ENCODE measurements around the gene AP2S1. TPM values are rescaled to one million over a fixed set of nuclear protein-coding genes. Genes with fewer than 3 reads are reported as not detected.

The AP2S1 gene
- total and polyA plus RNA-seq, 4 donors, result 73.0 to 191 (median 156) TPM

- Histone ChIP-seq H3K4me1 (ENCODE audit: control insufficient read depth in 5 of 5, insufficient read depth in 5 of 5, low read length in 5 of 5) (peaks cover 4 to 27% (median 7%) of the 10 kb centered on the region in 5 donors), H3K9me3 (ENCODE audit: control insufficient read depth in 4 of 4, insufficient read depth in 3 of 4, low read length in 3 of 4) (no peaks in the 10 kb centered on the region), H3K4me3 (no peak overlapping the region), H3K27me3 (ENCODE audit: control insufficient read depth in 3 of 3, insufficient read depth in 3 of 3, low read length in 2 of 3) (no peaks in the 10 kb centered on the region), H3K36me3 (ENCODE audit: control insufficient read depth in 4 of 4, insufficient read depth in 4 of 4, low read length in 4 of 4) (peaks cover 0 to under 1% (median 0%) of the 10 kb centered on the region in 4 donors), H3K27ac (ENCODE audit: low read depth in 1 of 2, low read length in 1 of 2) (no peak overlapping the region), H3K9ac (ENCODE audit: insufficient read depth in 1 of 2, low read length in 2 of 2) (no peak overlapping the region)
- 90 to 97% methylated on average over 1 of the region's 1 CpG for WGBS, 2 donors
- no peak for DNase-seq
- no peak for ATAC-seq (ENCODE audit: insufficient read depth, low FRiP score)
- TF ChIP-seq CTCF (IDR thresholded peaks at IDR 0.05; ENCODE audit: control extremely low read depth, extremely low read depth), result no peak
These were observed 2.2 kb upstream of the AP2S1 start for GRCh38 chr19:46852830-46853229.

- peak overlapping the region; percentile 35 to 88 for H3K27ac ChIP-seq (ENCODE audit: low read depth in 1 of 2, low read length in 1 of 2)
These were observed 1.0 kb downstream of the AP2S1 start for GRCh38 chr19:46849610-46850009.

GRCh38 chr19:46848389-46848788 lies 2.3 kb downstream of the AP2S1 start:
- H3K9me3 ChIP-seq (ENCODE audit: control insufficient read depth in 4 of 4, insufficient read depth in 3 of 4, low read length in 3 of 4), result no peaks in the 10 kb centered on the region
- H3K36me3 ChIP-seq (ENCODE audit: control insufficient read depth in 4 of 4, insufficient read depth in 4 of 4, low read length in 4 of 4), result peaks cover 0 to 21% (median 17%) of the 10 kb centered on the region in 4 donors
- peaks cover 3 to 11% (median 4%) of the 10 kb centered on the region in 5 donors for H3K4me1 ChIP-seq (ENCODE audit: control insufficient read depth in 5 of 5, insufficient read depth in 5 of 5, low read length in 5 of 5)
- ATAC-seq (ENCODE audit: insufficient read depth, low FRiP score), result no peak
- no peak for DNase-seq
- H3K27ac ChIP-seq (ENCODE audit: low read depth in 1 of 2, low read length in 1 of 2), result no peak overlapping the region
- H3K27me3 ChIP-seq (ENCODE audit: control insufficient read depth in 3 of 3, insufficient read depth in 3 of 3, low read length in 2 of 3), result no peaks in the 10 kb centered on the region
- WGBS, 2 donors, result 86 to 91% methylated on average over 2 of the region's 2 CpGs
- no peak overlapping the region for H3K4me3 ChIP-seq
- H3K9ac ChIP-seq (ENCODE audit: insufficient read depth in 1 of 2, low read length in 2 of 2), result no peak overlapping the region
- TF ChIP-seq CTCF (IDR thresholded peaks at IDR 0.05; ENCODE audit: control extremely low read depth, extremely low read depth), result no peak

More at GRCh38 chr19:46849610-46850009, 1.0 kb downstream of the AP2S1 start:
- DNase-seq (no peak), ATAC-seq (ENCODE audit: insufficient read depth, low FRiP score) (no peak)
- TF ChIP-seq CTCF (IDR thresholded peaks at IDR 0.05; ENCODE audit: control extremely low read depth, extremely low read depth), result no peak
- H3K9ac ChIP-seq (ENCODE audit: insufficient read depth in 1 of 2, low read length in 2 of 2), result peak overlapping the region; percentile 44 to 69
- no peaks in the 10 kb centered on the region for H3K27me3 ChIP-seq (ENCODE audit: control insufficient read depth in 3 of 3, insufficient read depth in 3 of 3, low read length in 2 of 3)
- 45 to 49% methylated on average over 5 of the region's 5 CpGs for WGBS, 2 donors
- H3K36me3 ChIP-seq (ENCODE audit: control insufficient read depth in 4 of 4, insufficient read depth in 4 of 4, low read length in 4 of 4), result peaks cover 0 to 12% (median 10%) of the 10 kb centered on the region in 4 donors
- H3K4me3 ChIP-seq, result no peak overlapping the region
- H3K9me3 ChIP-seq (ENCODE audit: control insufficient read depth in 4 of 4, insufficient read depth in 3 of 4, low read length in 3 of 4), result no peaks in the 10 kb centered on the region
- peaks cover 3 to 11% (median 4%) of the 10 kb centered on the region in 5 donors for H3K4me1 ChIP-seq (ENCODE audit: control insufficient read depth in 5 of 5, insufficient read depth in 5 of 5, low read length in 5 of 5)

GRCh38 chr19:46847528-46847927 lies 3.1 kb downstream of the AP2S1 start:
- Histone ChIP-seq H3K4me3 (no peak overlapping the region), H3K27ac (ENCODE audit: low read depth in 1 of 2, low read length in 1 of 2) (no peak overlapping the region), H3K4me1 (ENCODE audit: control insufficient read depth in 5 of 5, insufficient read depth in 5 of 5, low read length in 5 of 5) (peaks cover 3 to 11% (median 4%) of the 10 kb centered on the region in 5 donors), H3K9me3 (ENCODE audit: control insufficient read depth in 4 of 4, insufficient read depth in 3 of 4, low read length in 3 of 4) (no peaks in the 10 kb centered on the region), H3K27me3 (ENCODE audit: control insufficient read depth in 3 of 3, insufficient read depth in 3 of 3, low read length in 2 of 3) (no peaks in the 10 kb centered on the region), H3K9ac (ENCODE audit: insufficient read depth in 1 of 2, low read length in 2 of 2) (no peak overlapping the region), H3K36me3 (ENCODE audit: control insufficient read depth in 4 of 4, insufficient read depth in 4 of 4, low read length in 4 of 4) (peaks cover 0 to 29% (median 21%) of the 10 kb centered on the region in 4 donors)
- ATAC-seq (ENCODE audit: insufficient read depth, low FRiP score), result no peak
- 94 to 99% methylated on average over 11 of the region's 11 CpGs for WGBS, 2 donors
- DNase-seq, result no peak
- no peak for TF ChIP-seq CTCF (IDR thresholded peaks at IDR 0.05; ENCODE audit: control extremely low read depth, extremely low read depth)
